H9 (cell line): ENCODE results near the gene RBM22. TPM values are rescaled to one million over a fixed set of nuclear protein-coding genes. Genes with fewer than 3 reads are reported as not detected.

Experiments
- DNase-seq: peaks from one replicate; pipeline ENCODE4 v3.0.0-alpha.2; 2017
- H2AFZ ChIP-seq: one replicate; pipeline ENCODE4 v1.6.1; 2013; ENCODE audit warnings: mild to moderate bottlenecking, low read length, control low read depth, moderate library complexity
- H2AK5ac ChIP-seq: 2 replicates; pipeline ENCODE4 v1.6.1; 2013; ENCODE audit warnings: low read length, control low read depth, mixed read lengths; ENCODE audit not compliant: insufficient read length
- H2BK120ac ChIP-seq: one replicate; pipeline ENCODE4 v1.6.1; 2013; ENCODE audit warnings: low read depth, mild to moderate bottlenecking, low read length, control low read depth, inconsistent platforms; ENCODE audit not compliant: poor library complexity, severe bottlenecking
- H2BK12ac ChIP-seq: 2 replicates; pipeline ENCODE4 v1.6.1; 2013; ENCODE audit warnings: low read length, control low read depth, mixed read lengths, low read depth; ENCODE audit not compliant: insufficient read length
- H2BK15ac ChIP-seq: 2 replicates; pipeline ENCODE4 v1.6.1; 2013; ENCODE audit warnings: low read depth, low read length, control low read depth
- H2BK20ac ChIP-seq: one replicate; pipeline ENCODE4 v1.6.1; 2013; ENCODE audit warnings: low read depth, mild to moderate bottlenecking, low read length, control low read depth, inconsistent platforms; ENCODE audit not compliant: poor library complexity, severe bottlenecking
- H2BK5ac ChIP-seq: 2 replicates; pipeline ENCODE4 v1.6.1; 2013; ENCODE audit warnings: low read length, control low read depth, mixed read lengths; ENCODE audit not compliant: insufficient read length
- H3K14ac ChIP-seq: 2 replicates; pipeline ENCODE4 v1.6.1; 2013; ENCODE audit warnings: low read length, control low read depth; ENCODE audit not compliant: insufficient read depth
- H3K18ac ChIP-seq: 2 replicates; pipeline ENCODE4 v1.6.1; 2013; ENCODE audit warnings: low read depth, mild to moderate bottlenecking, mixed read lengths, low read length, control low read depth; ENCODE audit not compliant: insufficient read length
- H3K23ac ChIP-seq: 2 replicates; pipeline ENCODE4 v1.6.1; 2013; ENCODE audit warnings: low read length, control low read depth, mixed read lengths, low read depth; ENCODE audit not compliant: insufficient read length
- H3K23me2 ChIP-seq: 2 replicates; pipeline ENCODE4 v1.6.1; 2013; ENCODE audit warnings: low read depth, mild to moderate bottlenecking, mixed read lengths, low read length, control low read depth; ENCODE audit not compliant: insufficient read length, poor library complexity, severe bottlenecking
- H3K27ac ChIP-seq: 2 replicates; pipeline ENCODE4 v1.5.1; 2013; ENCODE audit warnings: low read length, control low read depth, mixed read lengths, low read depth; ENCODE audit not compliant: insufficient read length
- H3K27me3 ChIP-seq: 2 replicates; pipeline ENCODE4 v1.6.1; 2013; ENCODE audit warnings: low read length, control low read depth, inconsistent platforms; ENCODE audit not compliant: insufficient read depth
- H3K4ac ChIP-seq: 2 replicates; pipeline ENCODE4 v1.6.1; 2013; ENCODE audit warnings: low read depth, mild to moderate bottlenecking, control low read depth, inconsistent platforms, low read length, moderate library complexity
- H3K4me1 ChIP-seq: 2 replicates; pipeline ENCODE4 v1.6.1; 2013; ENCODE audit warnings: low read length, control low read depth, inconsistent platforms; ENCODE audit not compliant: insufficient read depth
- H3K4me2 ChIP-seq: 2 replicates; pipeline ENCODE4 v1.6.1; 2013; ENCODE audit warnings: low read length, control low read depth, mixed read lengths; ENCODE audit not compliant: insufficient read length, insufficient read depth
- H3K56ac ChIP-seq: 2 replicates; pipeline ENCODE4 v1.6.1; 2013; ENCODE audit warnings: low read depth, mild to moderate bottlenecking, mixed read lengths, low read length, control low read depth; ENCODE audit not compliant: insufficient read length
- H3K79me1 ChIP-seq: 2 replicates; pipeline ENCODE4 v1.6.1; 2013; ENCODE audit warnings: low read depth, mild to moderate bottlenecking, moderate library complexity, low read length, control low read depth, inconsistent platforms; ENCODE audit not compliant: insufficient read depth, poor library complexity, severe bottlenecking
- H3K79me2 ChIP-seq: 2 replicates; pipeline ENCODE4 v1.6.1; 2013; ENCODE audit warnings: low read length, control low read depth, inconsistent platforms; ENCODE audit not compliant: insufficient read depth
- H3K9ac ChIP-seq: 2 replicates; pipeline ENCODE4 v1.6.1; 2013; ENCODE audit warnings: low read length, control low read depth, mixed read lengths; ENCODE audit not compliant: insufficient read length; ENCODE audit errors: extremely low read depth
- H3K9me3 ChIP-seq: one replicate; pipeline ENCODE4 v1.6.1; 2013; ENCODE audit warnings: low read depth, low read length, inconsistent platforms; ENCODE audit not compliant: control insufficient read depth
- H3T11ph ChIP-seq: one replicate; pipeline ENCODE4 v1.6.1; 2013; ENCODE audit warnings: mild to moderate bottlenecking, low read length, control low read depth, inconsistent platforms
- H4K20me1 ChIP-seq: one replicate; pipeline ENCODE4 v1.6.1; 2013; ENCODE audit not compliant: control insufficient read depth, insufficient read length, insufficient read depth
- H4K5ac ChIP-seq: 2 replicates; pipeline ENCODE4 v1.6.1; 2013; ENCODE audit warnings: low read depth, mild to moderate bottlenecking, mixed read lengths, low read length, control low read depth; ENCODE audit not compliant: insufficient read length
- H4K8ac ChIP-seq: replicated peaks from 2 replicates; pipeline ENCODE4 v1.6.1; 2013; ENCODE audit warnings: low read length, control low read depth, mixed read lengths, low read depth; ENCODE audit not compliant: insufficient read length
- H4K91ac ChIP-seq: 2 replicates; pipeline ENCODE4 v1.6.1; 2013; ENCODE audit warnings: low read depth, mild to moderate bottlenecking, moderate library complexity, mixed read lengths, low read length, control low read depth; ENCODE audit not compliant: insufficient read length
- H3K27ac Mint-ChIP-seq, 3 experiments: 2 replicates in 2 of 3; 3 replicates in 1 of 3; pipeline ENCODE4 v1.8.0; 2020 to 2021; ENCODE audit warnings: mixed read lengths in 3 of 3, mild to moderate bottlenecking in 1 of 3, moderate library complexity in 1 of 3
- H3K27me3 Mint-ChIP-seq: 2 replicates; pipeline ENCODE4 v1.8.0; 2021; ENCODE audit warnings: low read depth, mild to moderate bottlenecking, moderate library complexity, mixed read lengths
- H3K36me3 Mint-ChIP-seq, 3 experiments: 2 replicates in 2 of 3; 3 replicates in 1 of 3; pipeline ENCODE4 v1.8.0; 2020 to 2021; ENCODE audit warnings: low read depth in 3 of 3, mixed read lengths in 3 of 3; ENCODE audit not compliant: insufficient read depth in 1 of 3
- H3K4me1 Mint-ChIP-seq, 2 experiments: 2 replicates each; pipeline ENCODE4 v1.8.0; 2020; ENCODE audit warnings: mixed read lengths in 2 of 2
- H3K4me3 Mint-ChIP-seq, 2 experiments: 2 replicates in 1 of 2; 3 replicates in 1 of 2; pipeline ENCODE4 v1.8.0; 2020 to 2021; ENCODE audit warnings: mild to moderate bottlenecking in 2 of 2, mixed read lengths in 2 of 2, moderate library complexity in 1 of 2
- H3K9me3 Mint-ChIP-seq, 2 experiments: 2 replicates in 1 of 2; 3 replicates in 1 of 2; pipeline ENCODE4 v1.8.0; 2020; ENCODE audit warnings: mild to moderate bottlenecking in 2 of 2, mixed read lengths in 2 of 2, moderate library complexity in 1 of 2
- CTCF ChIP-seq: fragments of 200-600 bp; sonication (generic); conservative IDR thresholded peaks from 3 replicates; pipeline ENCODE4 v1.8.0; 2021; ENCODE audit warnings: antibody characterized with exemption, mild to moderate bottlenecking
- WGBS: extraction: QIAGEN DNeasy Blood & Tissue Kit; methylation state at CpG from one replicate; pipeline ENCODE4 v1.1.7; 2013; ENCODE audit warnings: missing lambda C conversion rate, low lambda C conversion rate, mixed read lengths; ENCODE audit not compliant: insufficient read length; ENCODE audit errors: extremely low coverage; 5-methylcytosine and 5-hydroxymethylcytosine counted together
- total RNA-seq: library from RNA; stranded (reverse); gene quantifications from 2 replicates; pipeline ENCODE4 v1.2.1, GENCODE V29; 2021

RBM22 gene
- total RNA-seq, 1 experiment from 2014 or later, result 47.0 TPM

GRCh38 chr5:150738862-150739261 lies 38.0 kb upstream of the RBM22 start:
- H2BK12ac ChIP-seq, result no peak overlapping the region
- no CpG with 5 or more reads among the region's 7 CpGs for WGBS
- H4K20me1 ChIP-seq, result no peaks in the 10 kb centered on the region

More at GRCh38 chr5:150738862-150739261, 38.0 kb upstream of the RBM22 start:
- no peak overlapping the region for H2AK5ac ChIP-seq
- no peak overlapping the region for H3K4me2 ChIP-seq
- H2BK20ac ChIP-seq, result no peak overlapping the region
- no peak overlapping the region for H3K18ac ChIP-seq
- DNase-seq, result no peak
- H2BK120ac ChIP-seq, result no peak overlapping the region
- H2BK15ac ChIP-seq, result no peak overlapping the region
- H3K27me3 Mint-ChIP-seq, result no peaks in the 10 kb centered on the region
- H2AFZ ChIP-seq, result no peak overlapping the region
- peaks cover 4% of the 10 kb centered on the region for H3K79me1 ChIP-seq
- no peak overlapping the region for H3T11ph ChIP-seq
- no peak overlapping the region for H3K23ac ChIP-seq
- H4K91ac ChIP-seq, result no peak overlapping the region
- TF ChIP-seq CTCF, result no peak
- H3K4ac ChIP-seq, result no peak overlapping the region
- H3K4me3 Mint-ChIP-seq, result no peak overlapping the region
- H3K9ac ChIP-seq, result no peak overlapping the region
- no peak overlapping the region for H3K14ac ChIP-seq
- H3K23me2 ChIP-seq, result no peaks in the 10 kb centered on the region
- no peak overlapping the region for H2BK5ac ChIP-seq
- H4K5ac ChIP-seq, result no peak overlapping the region
- H4K8ac ChIP-seq, result no peak overlapping the region
- H3K27me3 ChIP-seq, result no peaks in the 10 kb centered on the region
- H3K9me3 Mint-ChIP-seq, result peaks cover 20 to 21% of the 10 kb centered on the region in 2 experiments
- no peaks in the 10 kb centered on the region for H3K9me3 ChIP-seq
- H3K36me3 Mint-ChIP-seq, result peaks cover 40 to 47% (median 43%) of the 10 kb centered on the region in 3 experiments
- no peak overlapping the region for H3K27ac ChIP-seq
- peaks cover 2% of the 10 kb centered on the region; the same call in 1 of the 2 replicates for H3K4me1 ChIP-seq
- peaks cover 33 to 38% of the 10 kb centered on the region in 2 experiments for H3K4me1 Mint-ChIP-seq
- H3K79me2 ChIP-seq, result peaks cover 3% of the 10 kb centered on the region; the same call in 1 of the 2 replicates
- peak overlapping the region in 2 of 3 experiments; percentile 25 to 80; a peak in 2 of 7 replicates for H3K27ac Mint-ChIP-seq
- H3K56ac ChIP-seq, result no peak overlapping the region
